ENCODE measurements around the gene ENAH. TPM values are rescaled to one million over a fixed set of nuclear protein-coding genes. Genes with fewer than 3 reads are reported as not detected.

Gene ENAH
- polyA plus RNA-seq, 1 experiment: 40.9 TPM

GRCh38 chr1:225603538-225604354 lies 49.2 kb downstream of the ENAH start:
- no peak for DNase-seq (ENCODE audit: low read depth)
- ChIA-PET CTCF (no interaction called here), POLR2A (interaction anchor here (0.6 kb wide), 2 partner anchors 50 to 164 kb away, joined by 6 to 7 read pairs; no protein-coding TSS in a partner anchor)
- no peak overlapping the region for H3K4me3 ChIP-seq (ENCODE audit: low read depth, low read length)
- no peaks in the 10 kb centered on the region for H3K36me3 ChIP-seq (ENCODE audit: control insufficient read depth, insufficient read depth, low read length)
- no peaks in the 10 kb centered on the region for H3K27me3 ChIP-seq (ENCODE audit: control insufficient read depth, insufficient read depth, low read length)
- no peak for TF ChIP-seq CTCF (IDR thresholded peaks at IDR 0.05; ENCODE audit: insufficient read depth, low read depth, low read length)

- no peaks in the 10 kb centered on the region for H3K36me3 ChIP-seq (ENCODE audit: control insufficient read depth, insufficient read depth, low read length)
- POLR2A ChIA-PET: no interaction called here
- no peak for DNase-seq (ENCODE audit: low read depth)
- CTCF ChIA-PET: no interaction called here
- no peak for TF ChIP-seq CTCF (IDR thresholded peaks at IDR 0.05; ENCODE audit: insufficient read depth, low read depth, low read length)
- H3K4me3 ChIP-seq (ENCODE audit: low read depth, low read length): no peak overlapping the region
- H3K27me3 ChIP-seq (ENCODE audit: control insufficient read depth, insufficient read depth, low read length): no peaks in the 10 kb centered on the region
These were observed 50.2 kb downstream of the ENAH start for GRCh38 chr1:225602590-225603206.

GRCh38 chr1:225601902-225602589 lies 50.9 kb downstream of the ENAH start:
- Histone ChIP-seq H3K4me3 (ENCODE audit: low read depth, low read length) (no peak overlapping the region), H3K36me3 (ENCODE audit: control insufficient read depth, insufficient read depth, low read length) (no peaks in the 10 kb centered on the region), H3K27me3 (ENCODE audit: control insufficient read depth, insufficient read depth, low read length) (no peaks in the 10 kb centered on the region)
- no peak for DNase-seq (ENCODE audit: low read depth)
- ChIA-PET CTCF (no interaction called here), POLR2A (no interaction called here)
- no peak for TF ChIP-seq CTCF (IDR thresholded peaks at IDR 0.05; ENCODE audit: insufficient read depth, low read depth, low read length)

GRCh38 chr1:225598847-225599246 lies 54.1 kb downstream of the ENAH start:
- Histone ChIP-seq H3K4me3 (ENCODE audit: low read depth, low read length) (no peak overlapping the region), H3K27me3 (ENCODE audit: control insufficient read depth, insufficient read depth, low read length) (no peaks in the 10 kb centered on the region), H3K36me3 (ENCODE audit: control insufficient read depth, insufficient read depth, low read length) (no peaks in the 10 kb centered on the region)
- TF ChIP-seq CTCF (IDR thresholded peaks at IDR 0.05; ENCODE audit: insufficient read depth, low read depth, low read length): no peak
- DNase-seq (ENCODE audit: low read depth): no peak
- POLR2A ChIA-PET: no interaction called here
- CTCF ChIA-PET: no interaction called here

- no peak for DNase-seq (ENCODE audit: low read depth)
- CTCF ChIA-PET: no interaction called here
- Histone ChIP-seq H3K27me3 (ENCODE audit: control insufficient read depth, insufficient read depth, low read length) (no peaks in the 10 kb centered on the region), H3K4me3 (ENCODE audit: low read depth, low read length) (no peak overlapping the region), H3K36me3 (ENCODE audit: control insufficient read depth, insufficient read depth, low read length) (no peaks in the 10 kb centered on the region)
- TF ChIP-seq CTCF (IDR thresholded peaks at IDR 0.05; ENCODE audit: insufficient read depth, low read depth, low read length): no peak
- POLR2A ChIA-PET: no interaction called here
These were observed 54.9 kb downstream of the ENAH start for GRCh38 chr1:225597926-225598575.

Measured in BJ (cell line).